ENCODE data around the gene LBX2. TPM values are rescaled to one million over a fixed set of nuclear protein-coding genes. Genes with fewer than 3 reads are reported as not detected.

LBX2 gene
- total RNA-seq, 4 donors from 2014 or later, result 2.9 TPM; not detected in 3

DNA sequence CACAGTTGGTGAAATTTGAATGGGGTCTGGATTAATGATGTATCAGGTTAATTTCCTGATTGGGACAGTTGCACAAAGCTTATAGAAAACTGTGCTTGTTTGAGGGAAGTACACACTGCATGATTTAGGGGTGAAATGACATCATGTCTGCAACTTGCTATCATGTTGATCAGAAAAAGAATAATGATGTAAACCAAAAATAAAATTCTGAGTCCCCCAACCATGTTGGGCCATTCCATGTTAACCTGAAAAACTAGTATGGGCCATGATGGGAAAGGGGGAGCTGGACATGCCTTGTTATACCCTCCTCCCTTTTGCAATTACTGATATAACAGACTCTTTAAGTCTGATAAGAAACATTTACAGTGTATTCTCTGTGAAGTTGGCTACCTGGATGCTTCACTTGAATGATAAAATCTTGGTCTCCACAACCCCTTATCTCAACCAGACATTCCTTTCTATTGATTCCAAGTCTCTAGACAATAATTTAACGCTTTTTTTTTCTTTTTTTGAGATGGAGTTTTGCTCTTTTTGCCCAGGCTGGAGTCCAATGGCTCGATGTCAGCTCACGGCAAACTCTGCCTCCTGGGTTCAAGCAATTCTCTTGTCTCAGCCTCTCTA is 48.7 kb downstream of the LBX2 start:
- H3K4me1 ChIP-seq, result peaks cover 0 to 6% of the 10 kb centered on the region in 2 donors
- DNase-seq, result no peak
- no peaks in the 10 kb centered on the region for H3K36me3 ChIP-seq
- H3K27ac ChIP-seq, result no peak overlapping the region
- H3K9me3 ChIP-seq, result no peaks in the 10 kb centered on the region
- TF ChIP-seq POLR2A (IDR thresholded peaks at IDR 0.05), result no peak
- TF ChIP-seq, protein P1, sequence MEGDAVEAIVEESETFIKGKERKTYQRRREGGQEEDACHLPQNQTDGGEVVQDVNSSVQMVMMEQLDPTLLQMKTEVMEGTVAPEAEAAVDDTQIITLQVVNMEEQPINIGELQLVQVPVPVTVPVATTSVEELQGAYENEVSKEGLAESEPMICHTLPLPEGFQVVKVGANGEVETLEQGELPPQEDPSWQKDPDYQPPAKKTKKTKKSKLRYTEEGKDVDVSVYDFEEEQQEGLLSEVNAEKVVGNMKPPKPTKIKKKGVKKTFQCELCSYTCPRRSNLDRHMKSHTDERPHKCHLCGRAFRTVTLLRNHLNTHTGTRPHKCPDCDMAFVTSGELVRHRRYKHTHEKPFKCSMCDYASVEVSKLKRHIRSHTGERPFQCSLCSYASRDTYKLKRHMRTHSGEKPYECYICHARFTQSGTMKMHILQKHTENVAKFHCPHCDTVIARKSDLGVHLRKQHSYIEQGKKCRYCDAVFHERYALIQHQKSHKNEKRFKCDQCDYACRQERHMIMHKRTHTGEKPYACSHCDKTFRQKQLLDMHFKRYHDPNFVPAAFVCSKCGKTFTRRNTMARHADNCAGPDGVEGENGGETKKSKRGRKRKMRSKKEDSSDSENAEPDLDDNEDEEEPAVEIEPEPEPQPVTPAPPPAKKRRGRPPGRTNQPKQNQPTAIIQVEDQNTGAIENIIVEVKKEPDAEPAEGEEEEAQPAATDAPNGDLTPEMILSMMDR (IDR thresholded peaks at IDR 0.05), result no peak
- no peaks in the 10 kb centered on the region for H3K27me3 ChIP-seq
- intact Hi-C loops (cut with DNase I; ENCODE audit: low total_unique reads), result no loop called here
- H3K4me3 ChIP-seq, result no peak overlapping the region

DNA sequence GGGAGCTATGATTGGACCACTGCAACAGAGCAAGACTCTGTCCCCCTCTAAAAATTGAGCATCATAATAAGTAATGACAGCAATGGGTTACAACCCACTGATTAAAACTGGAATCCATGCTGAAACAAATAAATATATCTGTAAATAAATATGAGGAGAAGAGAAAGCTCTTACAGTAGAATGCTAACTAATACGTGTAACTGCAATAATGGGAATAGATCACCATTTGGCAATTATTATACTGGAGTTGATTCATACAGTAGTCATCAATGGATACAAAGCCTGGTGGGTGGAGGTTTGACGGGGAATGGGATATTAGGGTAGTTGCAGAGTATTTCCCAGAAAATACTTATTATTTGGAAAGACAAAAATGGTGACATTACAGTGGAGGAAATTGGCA is 50.6 kb downstream of the LBX2 start:
- DNase-seq, result no peak
- intact Hi-C loops (cut with DNase I; ENCODE audit: low total_unique reads), result no loop called here
- Histone ChIP-seq H3K27me3 (no peaks in the 10 kb centered on the region), H3K4me1 (no peaks in the 10 kb centered on the region), H3K4me3 (no peak overlapping the region), H3K27ac (no peak overlapping the region), H3K9me3 (no peaks in the 10 kb centered on the region), H3K36me3 (no peaks in the 10 kb centered on the region)
- TF ChIP-seq, protein P1 (IDR thresholded peaks at IDR 0.05), result no peak
- no peak for TF ChIP-seq POLR2A (IDR thresholded peaks at IDR 0.05)

Other genes with a start within 250 kb of the LBX2 start
- gene SLC4A5, start 156.2 kb downstream of the LBX2 start, total RNA-seq, result 10 to 100 TPM in 1 of 4 donors, 1 to 10 TPM in 3; 2.1 to 15.1 (median 5.3) TPM
- 100 to 1,000 TPM in 2 of 4 donors, 10 to 100 TPM in 2; 48.2 to 140 (median 95.0) TPM for gene DCTN1, start 119.3 kb downstream of the LBX2 start, total RNA-seq
- gene C2orf81, start 78.0 kb downstream of the LBX2 start, total RNA-seq, result 1 to 10 TPM in 3 of 4 donors, not detected in 1; 2.1 to 5.7 (median 2.9) TPM
- 10 to 100 TPM in 3 of 4 donors, not detected in 1; 12.3 to 19.7 (median 16.3) TPM for gene WDR54, start 77.9 kb downstream of the LBX2 start, total RNA-seq
- 10 to 100 TPM in 2 of 4 donors, 1 to 10 TPM in 2; 9.8 to 36.3 (median 12.0) TPM for gene RTKN, start 57.7 kb downstream of the LBX2 start, total RNA-seq
- 10 to 100 TPM; 28.5 to 63.3 (median 48.0) TPM for gene INO80B, start 44.5 kb downstream of the LBX2 start, total RNA-seq
- 10 to 100 TPM; 25.4 to 74.2 (median 50.8) TPM for gene WBP1, start 41.2 kb downstream of the LBX2 start, total RNA-seq
- gene MOGS, start 34.2 kb downstream of the LBX2 start, total RNA-seq, result 10 to 100 TPM; 20.2 to 56.2 (median 29.8) TPM
- 100 to 1,000 TPM in 1 of 4 donors, 10 to 100 TPM in 2, 1 to 10 TPM in 1; 8.8 to 101 (median 45.8) TPM for gene MRPL53, start 26.9 kb downstream of the LBX2 start, total RNA-seq
- gene CCDC142, start 16.6 kb downstream of the LBX2 start, total RNA-seq, result 10 to 100 TPM; 10.9 to 42.8 (median 35.7) TPM
- 10 to 100 TPM in 3 of 4 donors, 1 to 10 TPM in 1; 8.5 to 29.2 (median 17.5) TPM for gene TTC31, start 16.5 kb downstream of the LBX2 start, total RNA-seq
- 10 to 100 TPM in 2 of 4 donors, 1 to 10 TPM in 2; 2.9 to 11.3 (median 9.7) TPM for gene PCGF1, start 8.1 kb upstream of the LBX2 start, total RNA-seq
- under 1 TPM in 1 of 4 donors, not detected in 3; 0.55 TPM for gene TLX2, start 14.8 kb upstream of the LBX2 start, total RNA-seq
- gene DQX1, start 26.6 kb upstream of the LBX2 start, total RNA-seq, result not detected
- 10 to 100 TPM; 62.8 to 87.0 (median 70.7) TPM for gene AUP1, start 30.1 kb upstream of the LBX2 start, total RNA-seq
- 10 to 100 TPM; 13.1 to 40.1 (median 33.9) TPM for gene HTRA2, start 30.3 kb upstream of the LBX2 start, total RNA-seq
- gene LOXL3, start 54.3 kb upstream of the LBX2 start, total RNA-seq, result 10 to 100 TPM in 3 of 4 donors, 1 to 10 TPM in 1; 9.5 to 26.5 (median 17.5) TPM
- gene DOK1, start 55.1 kb upstream of the LBX2 start, total RNA-seq, result 10 to 100 TPM in 3 of 4 donors, under 1 TPM in 1; 0.29 to 85.0 (median 13.8) TPM
- under 1 TPM in 2 of 4 donors, not detected in 2; 0.49 to 0.76 TPM for gene M1AP, start 148.7 kb upstream of the LBX2 start, total RNA-seq
- gene SEMA4F, start 154.6 kb upstream of the LBX2 start, total RNA-seq, result 10 to 100 TPM in 1 of 4 donors, 1 to 10 TPM in 3; 1.3 to 14.5 (median 4.8) TPM

Data from uterus (tissue), 4 donors.